GM12878 (cell line): Measurements from ENCODE around the gene HOXC9. TPM values are rescaled to one million over a fixed set of nuclear protein-coding genes. Genes with fewer than 3 reads are reported as not detected.

ENCODE experiments used
- ATAC-seq: fragments of 200-7000 bp; cut with Tn5 transposase; 3 replicates; pipeline ENCODE4 v1.9.1; 2020; ENCODE audit warnings: mild to moderate bottlenecking, moderate library complexity
- BruUV-seq: library from RNA; stranded (reverse); fragments of 400-500 nt; replicated peaks from 2 replicates; lab custom pipeline; 2021; lab: Mats Ljungman, UMichigan
- CTCF ChIA-PET: fragments of 300-600 bp; sonication (Branson Sonifier 250); formaldehyde crosslinking; extraction: SDS; loops from one replicate; lab custom pipeline; 2021; ENCODE audit warnings: inconsistent platforms; lab: Yijun Ruan, JAX
- POLR2A ChIA-PET: fragments of 350-600 bp; formaldehyde crosslinking; extraction: SDS; loops from one replicate; lab custom pipeline; 2021; ENCODE audit warnings: inconsistent platforms; lab: Charles Lee
- RAD21 ChIA-PET: fragments of 300-600 bp; sonication (Branson Sonifier 250); formaldehyde crosslinking; loops from one replicate; lab custom pipeline; 2023; ENCODE audit warnings: antibody characterized with exemption; ENCODE audit not compliant: unreplicated experiment; lab: Charles Lee
- SMC1A ChIA-PET: fragments of 300-600 bp; sonication (Branson Sonifier 250); formaldehyde crosslinking; loops from one replicate; lab custom pipeline; 2023; ENCODE audit not compliant: unreplicated experiment, uncharacterized antibody; lab: Charles Lee
- DNase-seq: peaks from one replicate; pipeline ENCODE4 v3.0.0-alpha.2; 2011; ENCODE audit warnings: low read depth, low spot score
- FAIRE-seq: peaks from 3 replicates; lab custom pipeline; 2011; peaks lifted over from hg19 to GRCh38; lab: Jason Lieb, UNC
- H2AFZ ChIP-seq: 2 replicates; pipeline ENCODE4 v1.6.0; 2011; ENCODE audit warnings: low read depth, low read length, control low read depth; ENCODE audit not compliant: control insufficient read depth
- H3K27ac ChIP-seq: 2 replicates; pipeline ENCODE4 v1.5.1; 2011; ENCODE audit warnings: control low read depth; ENCODE audit not compliant: control insufficient read depth, insufficient read depth
- H3K27me3 ChIP-seq, 2 experiments: replicated peaks in 1 of 2; 2 replicates each; pipeline versions ENCODE4 v1.6.0 to v1.6.1; 2011; ENCODE audit warnings: low read length in 1 of 2; ENCODE audit not compliant: control insufficient read depth in 2 of 2, insufficient read depth in 2 of 2
- H3K36me3 ChIP-seq, 2 experiments: 2 replicates each; pipeline ENCODE4 v1.5.1; 2011; ENCODE audit warnings: low read length in 1 of 2; ENCODE audit not compliant: control insufficient read depth in 2 of 2, insufficient read depth in 2 of 2
- H3K4me1 ChIP-seq: 2 replicates; pipeline ENCODE4 v1.6.1; 2011; ENCODE audit warnings: mild to moderate bottlenecking, low read length, moderate library complexity, mixed read lengths; ENCODE audit not compliant: control insufficient read depth, insufficient read depth
- H3K4me2 ChIP-seq: 2 replicates; pipeline ENCODE4 v1.6.0; 2011; ENCODE audit warnings: control low read depth; ENCODE audit not compliant: control insufficient read depth, insufficient read depth
- H3K4me3 ChIP-seq: fragments of 200-600 bp; sonication (generic); 2 replicates; pipeline ENCODE4 v1.5.1; 2016
- H3K79me2 ChIP-seq: 2 replicates; pipeline ENCODE4 v1.6.0; 2011; ENCODE audit warnings: low read length; ENCODE audit not compliant: control insufficient read depth, insufficient read depth
- H3K9ac ChIP-seq: 2 replicates; pipeline ENCODE4 v1.8.0; 2011; ENCODE audit warnings: low read length, control low read depth, mixed read lengths; ENCODE audit not compliant: control insufficient read depth, insufficient read depth
- H3K9me3 ChIP-seq: replicated peaks from 3 replicates; pipeline ENCODE4 v1.5.1; 2011; ENCODE audit warnings: mild to moderate bottlenecking, low read length; ENCODE audit not compliant: control insufficient read depth, insufficient read depth
- H4K20me1 ChIP-seq: 2 replicates; pipeline ENCODE4 v1.6.0; 2011; ENCODE audit not compliant: control insufficient read depth, insufficient read depth
- CEBPB ChIP-seq, 2 experiments: fragments of 150-350 bp in 1 of 2; IDR thresholded peaks; 2 replicates each; pipeline ENCODE4 v1.6.1; 2012 to 2014; ENCODE audit warnings: low read depth in 2 of 2, low read length in 2 of 2, borderline replicate concordance in 1 of 2, inconsistent platforms in 1 of 2
- DPF2 ChIP-seq: fragments of 450-650 bp; IDR thresholded peaks from 2 replicates; pipeline ENCODE4 v1.6.1; 2017; ENCODE audit warnings: mild to moderate bottlenecking
- EZH2 ChIP-seq: IDR thresholded peaks from 2 replicates; pipeline ENCODE4 v1.6.1; 2012; ENCODE audit warnings: low read depth, mild to moderate bottlenecking, control low read depth, inconsistent platforms, low read length, borderline replicate concordance; ENCODE audit not compliant: control insufficient read depth
- ZNF217 ChIP-seq: fragments of 450-650 bp; IDR thresholded peaks from 2 replicates; pipeline ENCODE4 v1.6.1; 2017; ENCODE audit warnings: antibody characterized with exemption, mild to moderate bottlenecking
- WGBS: methylation state at CpG from one replicate; pipeline ENCODE4 v1.1.6; 2016; ENCODE audit warnings: low lambda C conversion rate; ENCODE audit not compliant: insufficient replicate concordance, insufficient coverage; ENCODE audit errors: missing lambda C conversion rate; 5-methylcytosine and 5-hydroxymethylcytosine counted together
- in situ Hi-C: fragments of 300-500 bp; cut with MboI; formaldehyde crosslinking; loops from 9 replicates; pipeline ENCODE4 v1.14.3; 2018; ENCODE audit warnings: mixed read lengths
- intact Hi-C: fragments of 100-400 bp; cut with micrococcal nuclease; formaldehyde crosslinking; loops from one replicate; pipeline ENCODE4 v1.14.2; 2022; ENCODE audit not compliant: unreplicated experiment
- polyA plus RNA-seq, 11 experiments: library from polyadenylated mRNA; depleted of rRNA in 4 of 11; unstranded in 6 of 11; stranded (reverse) in 5 of 11; fragments of >200 nt; fragmentation: Nextera tagmentation in 4 of 11; fragmentation: Illumina TruSeq in 1 of 11; extraction: Ambion mirVana in 4 of 11; extraction: Trizol in 1 of 11; gene quantifications; 1 replicate in 1 of 11; 2 replicates in 10 of 11; pipeline versions ENCODE4 v1.2.1 to v1.2.3, GENCODE V29; 2011 to 2016; ENCODE audit warnings: inconsistent platforms in 2 of 11, missing spikeins in 2 of 11, low read depth in 1 of 11
- total RNA-seq, 4 experiments: library from RNA; depleted of rRNA in 3 of 4; stranded (reverse); fragments of >200 nt in 3 of 4; fragmentation: Illumina TruSeq in 1 of 4; extraction: Trizol in 1 of 4; gene quantifications; 2 replicates each; pipeline versions ENCODE4 v1.2.1 to v1.2.3, GENCODE V29; 2013 to 2021
- TF ChIP-seq, protein P1 (sequence below): IDR thresholded peaks from 2 replicates; pipeline ENCODE4 v1.6.1; 2011; ENCODE audit warnings: borderline replicate concordance, low read depth, mild to moderate bottlenecking, moderate library complexity, low read length; ENCODE audit not compliant: insufficient read depth, poor library complexity, severe bottlenecking
- TF ChIP-seq, protein P2 (sequence below): IDR thresholded peaks from 2 replicates; pipeline ENCODE4 v1.6.1; 2012; ENCODE audit warnings: low read depth, low read length, improper control_type of control experiment

Gene HOXC9
- total and polyA plus RNA-seq, 10 of the 15 experiments (the other 5 are each of a cell fraction or from before 2014, with no cell fraction given) = not detected

DNA sequence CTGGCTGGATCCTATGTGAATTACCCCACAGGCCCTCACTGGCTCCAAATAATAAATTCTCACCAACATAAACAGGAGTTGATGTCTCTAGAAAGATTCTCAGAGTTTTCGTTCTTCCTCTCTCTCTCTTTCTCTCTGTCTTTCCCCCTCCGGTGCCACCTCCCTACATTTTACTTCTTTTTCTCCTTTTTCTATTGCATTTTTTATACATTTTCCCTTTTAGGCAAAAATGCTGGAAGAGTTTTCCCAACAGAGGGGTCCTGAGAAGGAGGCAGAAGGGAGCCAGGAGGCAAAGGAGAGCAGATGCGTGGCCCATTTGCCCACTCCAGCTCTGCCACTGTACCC, 27.5 kb downstream of the HOXC9 start:
- H3K4me3 ChIP-seq = no peak overlapping the region
- in situ Hi-C loops = loop anchor here (10.0 kb wide), 2 partner anchors 167 to 337 kb away; partner anchors contain the start of gene GPR84
- FAIRE-seq = no peak
- 50% methylated on average over 3 of the region's 3 CpGs for WGBS
- CTCF ChIA-PET = interaction anchor here (0.9 to 13.4 kb wide), 11 partner anchors 11 to 192 kb away, joined by 3 to 343 read pairs (median 13); partner anchors contain the start of genes HOXC10, HOXC4 and SMUG1
- no peaks in the 10 kb centered on the region for H3K36me3 ChIP-seq
- peak overlapping the region; percentile 77 for H2AFZ ChIP-seq
- H3K9me3 ChIP-seq = no peaks in the 10 kb centered on the region
- no peaks in the 10 kb centered on the region for H3K79me2 ChIP-seq
- H3K4me1 ChIP-seq = peaks cover 5% of the 10 kb centered on the region
- no peak overlapping the region for H3K27ac ChIP-seq
- RAD21 ChIA-PET = interaction anchor here (0.5 to 12.6 kb wide), 6 partner anchors 10 to 321 kb away, joined by 3 to 222 read pairs (median 4); partner anchors contain the start of genes HOXC8 and SMUG1
- H3K9ac ChIP-seq = peak overlapping the region; percentile 31; the same call in 1 of the 2 replicates
- DNase-seq = no peak
- no peaks in the 10 kb centered on the region for H4K20me1 ChIP-seq
- H3K27me3 ChIP-seq = peaks cover 8 to 22% of the 10 kb centered on the region in 2 experiments
- POLR2A ChIA-PET = interaction anchor here (0.6 to 0.7 kb wide), 2 partner anchors 10 kb away, joined by 3 read pairs; no protein-coding TSS in a partner anchor
- H3K4me2 ChIP-seq = peak overlapping the region; percentile 66
- SMC1A ChIA-PET = interaction anchor here (1.0 to 1.4 kb wide), 8 partner anchors 13 to 181 kb away, joined by 3 to 9 read pairs (median 3); partner anchors contain the start of gene SMUG1
- BruUV-seq = no TSS peak
- ATAC-seq = no peak
- no peak for TF ChIP-seq EZH2
- TF ChIP-seq, protein P1, sequence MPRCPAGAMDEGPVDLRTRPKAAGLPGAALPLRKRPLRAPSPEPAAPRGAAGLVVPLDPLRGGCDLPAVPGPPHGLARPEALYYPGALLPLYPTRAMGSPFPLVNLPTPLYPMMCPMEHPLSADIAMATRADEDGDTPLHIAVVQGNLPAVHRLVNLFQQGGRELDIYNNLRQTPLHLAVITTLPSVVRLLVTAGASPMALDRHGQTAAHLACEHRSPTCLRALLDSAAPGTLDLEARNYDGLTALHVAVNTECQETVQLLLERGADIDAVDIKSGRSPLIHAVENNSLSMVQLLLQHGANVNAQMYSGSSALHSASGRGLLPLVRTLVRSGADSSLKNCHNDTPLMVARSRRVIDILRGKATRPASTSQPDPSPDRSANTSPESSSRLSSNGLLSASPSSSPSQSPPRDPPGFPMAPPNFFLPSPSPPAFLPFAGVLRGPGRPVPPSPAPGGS = no peak
- no peak for TF ChIP-seq CEBPB (IDR thresholded peaks at IDR 0.05; ENCODE audit: borderline replicate concordance in 1 of 2, low read depth in 2 of 2, low read length in 2 of 2)
- TF ChIP-seq DPF2 = no peak
- TF ChIP-seq ZNF217 = no peak
- TF ChIP-seq, protein P2, sequence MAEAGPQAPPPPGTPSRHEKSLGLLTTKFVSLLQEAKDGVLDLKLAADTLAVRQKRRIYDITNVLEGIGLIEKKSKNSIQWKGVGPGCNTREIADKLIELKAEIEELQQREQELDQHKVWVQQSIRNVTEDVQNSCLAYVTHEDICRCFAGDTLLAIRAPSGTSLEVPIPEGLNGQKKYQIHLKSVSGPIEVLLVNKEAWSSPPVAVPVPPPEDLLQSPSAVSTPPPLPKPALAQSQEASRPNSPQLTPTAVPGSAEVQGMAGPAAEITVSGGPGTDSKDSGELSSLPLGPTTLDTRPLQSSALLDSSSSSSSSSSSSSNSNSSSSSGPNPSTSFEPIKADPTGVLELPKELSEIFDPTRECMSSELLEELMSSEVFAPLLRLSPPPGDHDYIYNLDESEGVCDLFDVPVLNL = no peak
- TF ChIP-seq, all 136 proteins: peak for 0
- intact Hi-C loops = no loop called here
